Erythroblast (primary cell): ENCODE results near the gene ANO6.

ENCODE experiments used
- GATA1 ChIP-seq: IDR thresholded peaks from 2 replicates; pipeline ENCODE4 v1.6.1; 2011; ENCODE audit warnings: low read depth, mild to moderate bottlenecking, control low read depth, low read length, moderate library complexity
- POLR2A ChIP-seq: IDR thresholded peaks from 2 replicates; pipeline ENCODE4 v1.6.1; 2011; ENCODE audit warnings: mild to moderate bottlenecking, low read length

DNA sequence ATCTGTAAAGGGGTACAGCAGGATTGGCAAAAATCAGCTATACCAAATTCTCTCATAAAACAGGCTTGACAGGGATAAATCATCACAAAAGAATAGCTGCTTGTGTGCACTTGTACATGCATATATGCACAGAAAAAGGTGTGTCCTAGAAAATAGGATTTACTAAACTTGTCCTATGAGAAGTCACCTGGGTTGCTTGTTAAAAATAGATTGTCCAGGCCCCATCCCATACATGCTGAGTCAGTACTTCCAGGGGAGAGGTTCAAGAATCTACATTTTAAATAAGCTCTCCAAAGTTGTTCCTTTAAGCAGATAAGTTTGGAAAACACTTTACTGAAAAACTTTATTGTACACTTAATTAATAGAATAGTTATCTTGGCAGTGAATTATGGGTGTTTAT lies 123.1 kb downstream of the ANO6 start:
- TF ChIP-seq POLR2A (no peak), GATA1 (no peak)
